Skeletal muscle satellite cell (primary cell): ENCODE results near the gene ABCF2.

Source experiments
- H3K27me3 ChIP-seq: 2 replicates; pipeline ENCODE4 v1.7.0; 2013; ENCODE audit warnings: low read length; ENCODE audit not compliant: control insufficient read depth, insufficient read depth
- H3K36me3 ChIP-seq: 2 replicates; pipeline ENCODE4 v1.7.0; 2013; ENCODE audit warnings: mild to moderate bottlenecking, control low read depth, low read length; ENCODE audit not compliant: insufficient read depth
- H3K4me1 ChIP-seq: 2 replicates; pipeline ENCODE4 v1.7.0; 2013; ENCODE audit warnings: low read length; ENCODE audit not compliant: control insufficient read depth, insufficient read depth
- H3K4me2 ChIP-seq: 2 replicates; pipeline ENCODE4 v1.7.0; 2013; ENCODE audit warnings: mild to moderate bottlenecking, low read length
- H3K4me3 ChIP-seq: 2 replicates; pipeline ENCODE4 v1.7.0; 2013; ENCODE audit warnings: low read length
- H3K9ac ChIP-seq: 2 replicates; pipeline ENCODE4 v1.7.0; 2013; ENCODE audit warnings: mild to moderate bottlenecking, low read depth, low read length, moderate library complexity
- H3K9me3 ChIP-seq: replicated peaks from 2 replicates; pipeline ENCODE4 v1.7.0; 2013; ENCODE audit warnings: mild to moderate bottlenecking, control low read depth, low read length

The ABCF2 gene

DNA sequence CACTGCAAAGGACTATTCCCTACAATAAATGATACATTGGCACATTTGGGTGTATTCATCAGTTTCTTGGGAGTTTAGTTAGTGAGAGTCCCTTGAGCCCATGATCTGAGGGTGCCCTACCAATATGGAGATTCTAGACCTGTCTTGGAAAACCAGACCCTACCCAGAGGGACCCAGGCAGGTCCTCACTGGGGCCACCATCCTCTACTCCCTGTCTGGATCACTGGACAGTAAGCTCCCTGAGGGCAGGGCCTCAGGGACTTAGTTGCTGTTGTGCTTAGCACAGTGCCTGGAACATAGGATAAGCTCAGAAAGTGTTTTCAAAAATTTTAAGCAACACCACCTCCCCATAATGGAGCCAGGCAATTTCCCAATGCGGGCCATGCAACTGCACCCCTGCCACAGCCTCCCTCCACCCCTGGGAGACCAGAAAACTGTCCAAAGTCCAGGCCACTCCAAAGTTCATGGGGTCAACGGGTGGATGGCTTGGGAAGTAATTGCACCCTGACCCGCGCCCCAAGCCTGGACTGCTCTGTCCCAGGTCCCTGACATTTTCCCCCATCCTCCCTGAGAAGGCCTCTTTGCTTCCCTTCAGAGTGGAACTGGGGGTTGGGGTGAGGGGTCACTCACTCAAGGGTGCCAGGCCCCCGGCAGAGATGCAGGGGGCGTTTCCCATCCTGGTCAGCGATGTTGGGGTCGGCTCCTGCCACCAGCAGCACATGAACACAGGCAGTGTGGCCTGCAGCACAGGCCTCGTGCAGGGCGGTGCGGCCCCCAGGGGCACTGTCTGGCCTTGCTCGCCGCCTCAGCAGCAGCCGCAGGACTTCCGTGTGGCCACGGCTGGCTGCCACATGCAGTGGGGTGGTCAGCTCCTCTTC is 41.0 kb downstream of the ABCF2 start:
- no peak overlapping the region for H3K4me2 ChIP-seq
- no peaks in the 10 kb centered on the region for H3K9me3 ChIP-seq
- no peak overlapping the region for H3K4me3 ChIP-seq
- H3K4me1 ChIP-seq = no peaks in the 10 kb centered on the region
- no peaks in the 10 kb centered on the region for H3K36me3 ChIP-seq
- no peak overlapping the region for H3K9ac ChIP-seq
- peaks cover 68% of the 10 kb centered on the region for H3K27me3 ChIP-seq

- Histone ChIP-seq H3K36me3 (no peaks in the 10 kb centered on the region), H3K9me3 (no peaks in the 10 kb centered on the region), H3K4me3 (no peak overlapping the region), H3K27me3 (peaks cover 65% of the 10 kb centered on the region), H3K9ac (no peak overlapping the region), H3K4me2 (no peak overlapping the region), H3K4me1 (no peaks in the 10 kb centered on the region)
Measured at GRCh38 chr7:151181011-151181431, 46.0 kb downstream of the ABCF2 start.

DNA sequence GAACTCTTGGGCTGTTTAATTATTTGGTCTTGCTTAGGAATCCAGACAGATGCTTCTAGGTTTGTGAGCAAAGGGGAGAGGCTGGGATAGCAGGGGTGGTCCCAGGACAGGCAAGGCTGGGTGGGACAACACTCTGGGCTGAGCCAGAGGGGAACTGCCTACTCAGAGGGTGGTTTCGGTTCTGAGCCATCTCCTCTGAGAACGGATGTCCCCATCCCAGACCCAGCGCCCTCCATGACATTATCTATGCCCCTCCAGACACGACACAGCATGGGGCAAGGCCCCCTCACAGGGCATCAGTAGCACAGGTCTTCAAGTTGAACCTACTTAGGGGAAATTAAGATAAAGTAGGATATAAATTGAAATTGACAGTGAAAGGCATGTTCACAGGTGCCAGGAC is 47.1 kb downstream of the ABCF2 start:
- H3K4me3 ChIP-seq = no peak overlapping the region

GRCh38 chr7:151179287-151179860 is 47.6 kb downstream of the ABCF2 start:
- Histone ChIP-seq H3K9ac (no peak overlapping the region), H3K4me3 (no peak overlapping the region), H3K9me3 (no peaks in the 10 kb centered on the region), H3K4me1 (no peaks in the 10 kb centered on the region), H3K36me3 (no peaks in the 10 kb centered on the region), H3K4me2 (no peak overlapping the region), H3K27me3 (peaks cover 77% of the 10 kb centered on the region)

More for the DNA sequence above, 47.1 kb downstream of the ABCF2 start:
- no peak overlapping the region for H3K9ac ChIP-seq
- peaks cover 74% of the 10 kb centered on the region for H3K27me3 ChIP-seq
- H3K9me3 ChIP-seq = no peaks in the 10 kb centered on the region
- H3K36me3 ChIP-seq = no peaks in the 10 kb centered on the region
- H3K4me1 ChIP-seq = no peaks in the 10 kb centered on the region
- no peak overlapping the region for H3K4me2 ChIP-seq

DNA sequence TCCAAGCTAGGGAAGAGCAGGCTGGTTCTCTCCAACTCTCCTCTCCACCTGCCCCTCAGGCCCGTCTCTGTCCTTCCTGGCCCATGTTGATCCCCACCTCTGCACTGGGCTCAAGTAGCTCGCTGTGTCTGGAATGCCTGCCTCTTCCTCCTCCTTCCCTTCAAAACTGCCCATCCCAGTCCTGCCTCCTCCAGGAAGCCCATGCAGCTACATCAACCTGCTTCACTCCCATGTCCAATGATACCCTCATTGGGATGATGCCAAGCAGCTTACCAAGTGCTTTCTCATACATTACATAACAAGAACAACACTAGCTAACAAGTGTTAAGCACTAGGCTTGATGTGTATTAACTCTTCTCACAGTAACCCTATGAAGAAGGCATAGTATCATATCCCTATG is 48.2 kb downstream of the ABCF2 start:
- Histone ChIP-seq H3K4me1 (no peaks in the 10 kb centered on the region), H3K36me3 (no peaks in the 10 kb centered on the region), H3K27me3 (peaks cover 77% of the 10 kb centered on the region), H3K4me3 (no peak overlapping the region), H3K4me2 (no peak overlapping the region), H3K9ac (no peak overlapping the region), H3K9me3 (no peaks in the 10 kb centered on the region)

- Histone ChIP-seq H3K9ac (no peak overlapping the region), H3K4me1 (no peaks in the 10 kb centered on the region), H3K9me3 (no peaks in the 10 kb centered on the region), H3K36me3 (no peaks in the 10 kb centered on the region), H3K27me3 (peaks cover 76% of the 10 kb centered on the region), H3K4me2 (no peak overlapping the region), H3K4me3 (no peak overlapping the region)
Measured at GRCh38 chr7:151178236-151178635, 48.8 kb downstream of the ABCF2 start.

- Histone ChIP-seq H3K4me2 (no peak overlapping the region), H3K9ac (no peak overlapping the region), H3K27me3 (peaks cover 75% of the 10 kb centered on the region), H3K4me1 (no peaks in the 10 kb centered on the region), H3K9me3 (no peaks in the 10 kb centered on the region), H3K4me3 (no peak overlapping the region), H3K36me3 (no peaks in the 10 kb centered on the region)
Measured at GRCh38 chr7:151177310-151177709, 49.7 kb downstream of the ABCF2 start.

- Histone ChIP-seq H3K9me3 (no peaks in the 10 kb centered on the region), H3K4me1 (no peaks in the 10 kb centered on the region), H3K36me3 (no peaks in the 10 kb centered on the region), H3K27me3 (peaks cover 72% of the 10 kb centered on the region), H3K4me3 (no peak overlapping the region), H3K9ac (no peak overlapping the region), H3K4me2 (no peak overlapping the region)
Measured at GRCh38 chr7:151176401-151176800, 50.6 kb downstream of the ABCF2 start.

DNA sequence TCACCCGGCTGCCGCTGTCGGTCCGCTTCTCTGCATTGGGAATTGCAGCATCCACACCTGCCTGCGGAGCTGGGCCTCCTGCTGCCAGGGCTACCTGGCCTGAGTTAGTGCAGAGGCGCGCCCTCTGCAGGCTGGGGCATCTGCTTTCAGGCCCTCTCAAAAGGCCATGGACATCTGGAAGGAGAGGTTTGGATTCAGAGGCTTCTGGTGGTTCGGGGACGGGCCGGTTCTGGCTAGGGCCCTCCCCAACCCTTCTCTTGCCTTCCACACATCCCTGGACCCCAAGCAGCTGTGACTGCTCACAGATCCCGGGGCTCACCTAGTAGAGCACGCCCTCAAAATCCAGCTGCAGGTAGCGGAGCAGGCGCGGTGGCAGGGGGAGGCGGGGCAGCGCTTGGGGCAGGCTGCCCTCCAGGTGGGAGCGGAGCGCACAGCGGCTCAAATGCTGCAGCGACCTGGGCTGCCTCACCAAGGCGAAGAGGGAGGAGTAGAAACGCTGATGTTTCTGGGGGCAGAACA is 51.2 kb downstream of the ABCF2 start:
- no peak overlapping the region for H3K9ac ChIP-seq
- no peaks in the 10 kb centered on the region for H3K4me1 ChIP-seq
- no peaks in the 10 kb centered on the region for H3K36me3 ChIP-seq
- H3K4me3 ChIP-seq = no peak overlapping the region
- H3K27me3 ChIP-seq = peaks cover 71% of the 10 kb centered on the region
- H3K4me2 ChIP-seq = no peak overlapping the region
- no peaks in the 10 kb centered on the region for H3K9me3 ChIP-seq

DNA sequence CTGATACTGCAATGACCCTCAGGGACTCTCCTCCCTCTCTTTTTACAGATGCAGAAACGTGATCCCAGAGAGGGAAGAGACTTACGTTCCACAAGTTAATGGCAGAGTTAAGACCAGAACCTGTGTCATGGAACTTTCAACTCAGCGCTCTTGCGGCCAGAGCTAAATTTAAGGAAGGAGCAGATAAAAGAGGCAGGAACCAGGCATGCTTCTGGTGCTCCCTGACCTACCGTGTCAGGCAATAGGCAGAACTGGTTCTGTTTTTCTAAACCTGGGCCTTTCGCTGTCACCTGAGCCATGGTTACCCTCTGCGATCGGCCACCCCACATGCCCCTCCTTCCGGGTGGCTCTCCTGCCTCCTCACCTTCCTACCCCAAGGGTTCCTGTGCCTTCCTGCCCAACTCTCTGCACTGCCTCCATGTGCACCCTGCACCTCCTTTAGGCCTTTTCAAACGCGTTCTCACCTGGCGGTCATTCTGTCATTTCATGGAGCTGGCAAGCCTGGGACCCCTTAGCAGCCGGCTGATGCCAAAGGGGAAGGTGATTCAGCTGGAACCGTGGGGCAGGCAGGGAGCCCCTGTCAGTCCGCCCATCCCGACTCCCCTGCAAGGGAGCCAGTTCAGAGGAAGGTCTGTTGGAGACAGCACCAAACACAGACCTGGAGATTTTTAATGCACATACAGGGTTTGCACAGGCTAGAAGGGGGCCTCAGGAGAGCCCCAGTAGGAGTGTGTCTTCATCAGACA is 51.8 kb downstream of the ABCF2 start:
- H3K4me2 ChIP-seq = no peak overlapping the region
- no peak overlapping the region for H3K4me3 ChIP-seq
- no peaks in the 10 kb centered on the region for H3K36me3 ChIP-seq
- no peaks in the 10 kb centered on the region for H3K4me1 ChIP-seq
- no peak overlapping the region for H3K9ac ChIP-seq
- no peaks in the 10 kb centered on the region for H3K9me3 ChIP-seq
- peaks cover 66% of the 10 kb centered on the region for H3K27me3 ChIP-seq

- no peak overlapping the region for H3K9ac ChIP-seq
- no peaks in the 10 kb centered on the region for H3K4me1 ChIP-seq
- H3K4me3 ChIP-seq = no peak overlapping the region
- H3K27me3 ChIP-seq = peaks cover 66% of the 10 kb centered on the region
- no peaks in the 10 kb centered on the region for H3K9me3 ChIP-seq
- H3K36me3 ChIP-seq = no peaks in the 10 kb centered on the region
- H3K4me2 ChIP-seq = no peak overlapping the region
Measured at GRCh38 chr7:151174246-151175046, 52.6 kb downstream of the ABCF2 start.
